H1 (cell line): ENCODE data around the gene SSMEM1. TPM values are rescaled to one million over a fixed set of nuclear protein-coding genes. Genes with fewer than 3 reads are reported as not detected.

Source experiments
- CTCF ChIA-PET: fragments of 300-600 bp; sonication (Branson Sonifier 250); formaldehyde crosslinking; loops from one replicate; lab custom pipeline; 2021; ENCODE audit not compliant: partially characterized antibody; lab: Charles Lee
- POLR2A ChIA-PET: fragments of 300-600 bp; sonication (Branson Sonifier 250); formaldehyde crosslinking; loops from one replicate; lab custom pipeline; 2021; ENCODE audit warnings: inconsistent platforms; ENCODE audit not compliant: partially characterized antibody; lab: Charles Lee
- DNase-seq, 2 experiments: peaks; one replicate each; pipeline versions ENCODE4 v3.0.0 to v3.0.0-alpha.2; 2010 to 2022; ENCODE audit warnings: low spot score in 2 of 2, low read depth in 1 of 2, mixed read lengths in 1 of 2
- FAIRE-seq: peaks from 2 replicates; lab custom pipeline; 2011; peaks lifted over from hg19 to GRCh38; lab: Jason Lieb, UNC
- H2AFZ ChIP-seq: 2 replicates; pipeline ENCODE4 v1.8.1; 2012; ENCODE audit warnings: low read length, inconsistent platforms
- H2AK5ac ChIP-seq: 2 replicates; pipeline ENCODE4 v1.6.1; 2013; ENCODE audit warnings: low read depth, low read length
- H2BK120ac ChIP-seq: replicated peaks from 2 replicates; pipeline ENCODE3; 2013; ENCODE audit warnings: low read depth, low read length, inconsistent platforms
- H2BK12ac ChIP-seq: 2 replicates; pipeline ENCODE4 v1.6.1; 2013; ENCODE audit warnings: low read depth, low read length
- H2BK15ac ChIP-seq: 2 replicates; pipeline ENCODE4 v1.6.1; 2013; ENCODE audit warnings: low read length
- H2BK20ac ChIP-seq: 2 replicates; pipeline ENCODE4 v1.6.1; 2013; ENCODE audit warnings: low read length
- H2BK5ac ChIP-seq: 2 replicates; pipeline ENCODE4 v1.6.1; 2013; ENCODE audit warnings: low read depth, low read length
- H3K14ac ChIP-seq: 2 replicates; pipeline ENCODE4 v1.6.1; 2013; ENCODE audit warnings: inconsistent platforms; ENCODE audit not compliant: insufficient read length
- H3K18ac ChIP-seq: 2 replicates; pipeline ENCODE4 v1.6.1; 2013; ENCODE audit warnings: low read length; ENCODE audit errors: extremely low read depth
- H3K23ac ChIP-seq: 2 replicates; pipeline ENCODE4 v1.6.1; 2013; ENCODE audit warnings: inconsistent platforms; ENCODE audit not compliant: insufficient read length
- H3K23me2 ChIP-seq: 2 replicates; pipeline ENCODE4 v1.6.1; 2013; ENCODE audit warnings: low read depth, low read length
- H3K27ac ChIP-seq: 2 replicates; pipeline ENCODE4 v1.6.1; 2011; ENCODE audit warnings: low read depth, low read length, inconsistent platforms
- H3K27me3 ChIP-seq, 4 experiments: replicated peaks in 1 of 4; 1 replicate in 1 of 4; 2 replicates in 3 of 4; pipeline versions ENCODE4 v1.6.1 to v1.8.1; 2011 to 2013; ENCODE audit warnings: low read length in 3 of 4, mild to moderate bottlenecking in 3 of 4, inconsistent platforms in 2 of 4, mixed read lengths in 2 of 4, moderate library complexity in 1 of 4; ENCODE audit not compliant: control insufficient read depth in 3 of 4, insufficient read depth in 3 of 4; ENCODE audit errors: extremely low read depth in 1 of 4
- H3K36me3 ChIP-seq, 4 experiments: 2 replicates each; pipeline versions ENCODE4 v1.6.1 to v1.8.1; 2011 to 2013; ENCODE audit warnings: mild to moderate bottlenecking in 4 of 4, low read length in 3 of 4, moderate library complexity in 2 of 4, control low read depth in 1 of 4, inconsistent platforms in 1 of 4; ENCODE audit not compliant: insufficient read depth in 4 of 4, control insufficient read depth in 2 of 4
- H3K4ac ChIP-seq: replicated peaks from 2 replicates; pipeline ENCODE3; 2013; ENCODE audit warnings: low read length, low read depth, mixed read lengths, inconsistent platforms; ENCODE audit not compliant: insufficient read length
- H3K4me1 ChIP-seq, 4 experiments: replicated peaks in 1 of 4; 1 replicate in 1 of 4; 2 replicates in 3 of 4; pipeline versions ENCODE4 v1.6.1 to v1.8.1; 2011 to 2013; ENCODE audit warnings: low read length in 3 of 4, inconsistent platforms in 2 of 4, mixed read lengths in 1 of 4; ENCODE audit not compliant: insufficient read depth in 4 of 4, control insufficient read depth in 3 of 4
- H3K4me2 ChIP-seq, 2 experiments: 2 replicates each; pipeline versions ENCODE4 v1.6.1 to v1.8.1; 2011 to 2013; ENCODE audit warnings: low read depth in 2 of 2, low read length in 2 of 2, control low read depth in 1 of 2, inconsistent platforms in 1 of 2, mild to moderate bottlenecking in 1 of 2; ENCODE audit not compliant: insufficient read depth in 1 of 2
- H3K4me3 ChIP-seq, 4 experiments: fragments of 200-600, 300-600 bp in 1 of 4; sonication (generic), shearing (Covaris generic), sonication (Bioruptor Twin) in 1 of 4; 2 replicates each; pipeline versions ENCODE4 v1.5.1 to v1.8.1; 2011 to 2016; ENCODE audit warnings: low read length in 4 of 4, low read depth in 3 of 4, control low read depth in 2 of 4, inconsistent platforms in 2 of 4, mild to moderate bottlenecking in 2 of 4, mixed read lengths in 1 of 4, moderate library complexity in 1 of 4; ENCODE audit not compliant: insufficient read depth in 2 of 4; ENCODE audit errors: extremely low read depth in 1 of 4
- H3K56ac ChIP-seq: replicated peaks from 2 replicates; pipeline ENCODE3; 2013; ENCODE audit warnings: low read depth, mild to moderate bottlenecking, mixed read lengths, low read length, inconsistent platforms; ENCODE audit not compliant: insufficient read length
- H3K79me1 ChIP-seq: 2 replicates; pipeline ENCODE4 v1.6.1; 2013; ENCODE audit warnings: low read depth, low read length, control low read depth
- H3K79me2 ChIP-seq, 2 experiments: 2 replicates each; pipeline versions ENCODE4 v1.6.1 to v1.8.1; 2012 to 2013; ENCODE audit warnings: low read length in 2 of 2, mild to moderate bottlenecking in 2 of 2, inconsistent platforms in 1 of 2; ENCODE audit not compliant: insufficient read depth in 2 of 2, control insufficient read depth in 1 of 2
- H3K9ac ChIP-seq, 4 experiments: replicated peaks in 1 of 4; 1 replicate in 1 of 4; 2 replicates in 3 of 4; pipeline versions ENCODE4 v1.6.1 to v1.8.1; 2011 to 2013; ENCODE audit warnings: low read depth in 3 of 4, low read length in 3 of 4, control low read depth in 2 of 4, mild to moderate bottlenecking in 2 of 4, moderate library complexity in 2 of 4, inconsistent platforms in 1 of 4; ENCODE audit errors: extremely low read depth in 1 of 4
- H3K9me3 ChIP-seq, 2 experiments: 2 replicates each; pipeline versions ENCODE4 v1.6.1 to v1.8.1; 2012 to 2013; ENCODE audit warnings: mild to moderate bottlenecking in 2 of 2, moderate library complexity in 2 of 2, control low read depth in 1 of 2, inconsistent platforms in 1 of 2, low read depth in 1 of 2, low read length in 1 of 2, mixed read lengths in 1 of 2; ENCODE audit not compliant: insufficient read depth in 2 of 2
- H4K20me1 ChIP-seq, 2 experiments: replicated peaks in 1 of 2; 2 replicates each; pipeline versions ENCODE3 to v1.8.1; 2011 to 2013; ENCODE audit warnings: inconsistent platforms in 2 of 2, low read length in 2 of 2, mild to moderate bottlenecking in 1 of 2; ENCODE audit not compliant: insufficient read depth in 2 of 2, control insufficient read depth in 1 of 2
- H4K5ac ChIP-seq: 2 replicates; pipeline ENCODE4 v1.6.1; 2013; ENCODE audit warnings: low read length, low read depth, mixed read lengths, inconsistent platforms; ENCODE audit not compliant: insufficient read length
- H4K8ac ChIP-seq: 2 replicates; pipeline ENCODE4 v1.8.0; 2013; ENCODE audit warnings: mild to moderate bottlenecking, moderate library complexity, low read length, inconsistent platforms; ENCODE audit not compliant: insufficient read depth; ENCODE audit errors: extremely low read depth
- H4K91ac ChIP-seq: replicated peaks from 2 replicates; pipeline ENCODE3; 2013; ENCODE audit warnings: low read length, mixed read lengths, inconsistent platforms; ENCODE audit not compliant: insufficient read length
- BACH1 ChIP-seq: IDR thresholded peaks from 2 replicates; pipeline ENCODE4 v1.6.1; 2012; ENCODE audit warnings: low read length, improper control_type of control experiment
- BRCA1 ChIP-seq: IDR thresholded peaks from 2 replicates; pipeline ENCODE4 v1.6.1; 2012; ENCODE audit warnings: low read depth, low read length, improper control_type of control experiment
- CBX5 ChIP-seq: fragments of 300-800, 300-1000 bp; sonication (generic); IDR thresholded peaks from 2 replicates; pipeline ENCODE4 v1.7.1; 2016; ENCODE audit warnings: antibody characterized with exemption, low read length, low read depth
- EGR1 ChIP-seq: IDR thresholded peaks from 2 replicates; pipeline ENCODE4 v1.6.1; 2011; ENCODE audit warnings: low read depth, low read length, borderline replicate concordance
- HDAC2 ChIP-seq, 2 experiments: fragments of 300-600 bp in 1 of 2; sonication (generic) in 1 of 2; IDR thresholded peaks; 2 replicates each; pipeline ENCODE4 v1.6.1; 2011 to 2012; ENCODE audit warnings: low read depth in 2 of 2, low read length in 2 of 2, mild to moderate bottlenecking in 2 of 2, moderate library complexity in 2 of 2, borderline replicate concordance in 1 of 2, inconsistent platforms in 1 of 2
- JUND ChIP-seq: IDR thresholded peaks from 2 replicates; pipeline ENCODE4 v1.6.1; 2011; ENCODE audit warnings: mild to moderate bottlenecking, improper control_type of control experiment, low read length
- KDM1A ChIP-seq: fragments of 200-600, 300-600 bp; sonication (generic); IDR thresholded peaks from 2 replicates; pipeline ENCODE4 v1.7.1; 2016; ENCODE audit warnings: mild to moderate bottlenecking, low read length, borderline replicate concordance
- KDM5A ChIP-seq: fragments of 200-600 bp; IDR thresholded peaks from 2 replicates; pipeline ENCODE4 v1.7.1; 2012; ENCODE audit warnings: mild to moderate bottlenecking, low read length, inconsistent platforms, mixed read lengths
- POLR2AphosphoS5 ChIP-seq: IDR thresholded peaks from 2 replicates; pipeline ENCODE4 v1.6.1; 2011; ENCODE audit warnings: low read depth, low read length
- SIN3A ChIP-seq, 2 experiments: IDR thresholded peaks in 1 of 2; conservative IDR thresholded peaks in 1 of 2; 2 replicates each; pipeline ENCODE4 v1.6.1; 2011 to 2012; ENCODE audit warnings: low read length in 2 of 2, improper control_type of control experiment in 1 of 2, low read depth in 1 of 2, mild to moderate bottlenecking in 1 of 2
- SIRT6 ChIP-seq: IDR thresholded peaks from one replicate; pipeline ENCODE4 v1.7.1; 2012; ENCODE audit warnings: low read length, inconsistent platforms
- SRF ChIP-seq: IDR thresholded peaks from 2 replicates; pipeline ENCODE4 v1.6.1; 2011; ENCODE audit warnings: mild to moderate bottlenecking, low read depth, low read length, moderate library complexity
- ZNF274 ChIP-seq: IDR thresholded peaks from 2 replicates; pipeline ENCODE4 v1.7.0; 2012; ENCODE audit warnings: low read length, borderline replicate concordance; ENCODE audit errors: extremely low read depth
- WGBS, 2 experiments: shearing (Covaris generic) in 1 of 2; methylation state at CpG; one replicate each; pipeline versions ENCODE4 v1.1.6 to v1.1.7; 2013 to 2015; ENCODE audit warnings: low lambda C conversion rate in 2 of 2, mixed read lengths in 2 of 2, inconsistent platforms in 1 of 2, low coverage in 1 of 2, missing lambda C conversion rate in 1 of 2; ENCODE audit not compliant: insufficient replicate concordance in 2 of 2, insufficient coverage in 1 of 2, insufficient read length in 1 of 2; ENCODE audit errors: extremely low coverage in 1 of 2, missing lambda C conversion rate in 1 of 2; 5-methylcytosine and 5-hydroxymethylcytosine counted together
- polyA plus RNA-seq, 7 experiments: library from polyadenylated mRNA; depleted of rRNA in 3 of 7; stranded (reverse) in 5 of 7; unstranded in 2 of 7; fragments of >200 nt in 5 of 7; fragments of 200-250 nt in 2 of 7; gene quantifications; 1 replicate in 5 of 7; 2 replicates in 1 of 7; 4 replicates in 1 of 7; pipeline versions ENCODE4 v1.2.1 to v1.2.3, GENCODE V29; 2011 to 2013; ENCODE audit warnings: missing spikeins in 2 of 7, mixed read lengths in 2 of 7
- total RNA-seq: library from RNA; stranded (reverse); fragmentation: NEBNext Ultra II Directional; extraction: Animal tissue kit (Norgen Biotek cat#: 25700); gene quantifications from 2 replicates; pipeline ENCODE4 v1.2.1, GENCODE V29; 2021

SSMEM1 gene
- total and polyA plus RNA-seq, 2 of the 8 experiments (the other 6 are each of a cell fraction or from before 2014, with no cell fraction given), result not detected

- no peak overlapping the region for H2BK20ac ChIP-seq
- no peaks in the 10 kb centered on the region for H3K79me2 ChIP-seq
- H3K9ac ChIP-seq, result no peak overlapping the region
- H3K56ac ChIP-seq, result no peak overlapping the region
- H4K5ac ChIP-seq, result no peak overlapping the region
- H4K8ac ChIP-seq, result no peak overlapping the region
- H2BK120ac ChIP-seq, result no peak overlapping the region
- no peak for FAIRE-seq
- no peak overlapping the region for H3K23ac ChIP-seq
- POLR2A ChIA-PET, result no interaction called here
- peaks cover 0 to 4% (median under 1%) of the 10 kb centered on the region in 4 experiments; a peak in 1 of 7 replicates for H3K4me1 ChIP-seq
- no peaks in the 10 kb centered on the region for H3K36me3 ChIP-seq
- no peak overlapping the region for H4K91ac ChIP-seq
- H2AFZ ChIP-seq, result 0 out of 2 replicates have a peak overlapping the region, but pooled peaks have one; percentile 29
- CTCF ChIA-PET, result interaction anchor here (0.7 to 1.4 kb wide), 4 partner anchors 12 to 1425 kb away, joined by 3 to 5 read pairs (median 4); no protein-coding TSS in a partner anchor
- DNase-seq, result no peak
- H2BK12ac ChIP-seq, result 0 out of 2 replicates have a peak overlapping the region, but pooled peaks have one; percentile 4
- no peak overlapping the region for H2BK5ac ChIP-seq
- no peak overlapping the region for H3K27ac ChIP-seq
- H3K27me3 ChIP-seq, result no peaks in the 10 kb centered on the region
- H3K4me3 ChIP-seq, result no peak overlapping the region
- H3K4me2 ChIP-seq, result no peak overlapping the region
- H3K14ac ChIP-seq, result no peak overlapping the region
- H3K4ac ChIP-seq, result no peak overlapping the region
- H2AK5ac ChIP-seq, result no peak overlapping the region
- no peaks in the 10 kb centered on the region for H3K79me1 ChIP-seq
- no peaks in the 10 kb centered on the region for H3K23me2 ChIP-seq
- no peak overlapping the region for H2BK15ac ChIP-seq
- H3K18ac ChIP-seq, result no peak overlapping the region
- H4K20me1 ChIP-seq, result no peaks in the 10 kb centered on the region
- H3K9me3 ChIP-seq, result no peaks in the 10 kb centered on the region; a peak in 1 of 4 replicates
- WGBS, 2 experiments, result 92% methylated on average over 7 of the region's 7 CpGs; no CpG with 5 or more reads in 1 of the 2 experiments
- TF ChIP-seq SIRT6 (no peak), EGR1 (no peak), BRCA1 (no peak), JUND (no peak), SRF (no peak), CBX5 (no peak), KDM1A (no peak), BACH1 (no peak), ZNF274 (no peak), HDAC2 (IDR thresholded peaks at IDR 0.05; ENCODE audit: borderline replicate concordance in 1 of 2, low read depth in 2 of 2, low read length in 2 of 2) (no peak), KDM5A (no peak), POLR2AphosphoS5 (no peak), SIN3A (conservative IDR thresholded peaks at IDR 0.05 in 1 of 2, IDR thresholded peaks at IDR 0.05 in 1 of 2; ENCODE audit: low read depth in 1 of 2, low read length in 2 of 2) (no peak)
Measured at GRCh38 chr7:130228840-130229502, 21.3 kb downstream of the SSMEM1 start.
